OCI-LY1 (cell line): ENCODE results near the gene OBSL1.

ENCODE experiments used
- H2AFZ ChIP-seq: fragments of 200-600 bp; sonication (generic), shearing (Covaris generic); 2 replicates; pipeline ENCODE4 v1.6.0; 2014; ENCODE audit warnings: antibody characterized with exemption, mild to moderate bottlenecking, low read length
- H3F3A ChIP-seq: fragments of 200-600 bp; sonication (generic), shearing (Covaris generic); 2 replicates; pipeline ENCODE4 v1.6.0; 2014; ENCODE audit warnings: mild to moderate bottlenecking, antibody characterized with exemption, low read length, moderate library complexity; ENCODE audit not compliant: insufficient read depth
- H3K27ac ChIP-seq: fragments of 200-600 bp; sonication (generic); 2 replicates; pipeline ENCODE4 v1.5.1; 2014; ENCODE audit warnings: low read length, mixed run types, mild to moderate bottlenecking, low read depth; ENCODE audit not compliant: poor library complexity, severe bottlenecking
- H3K27me3 ChIP-seq: fragments of 200-600 bp; sonication (generic); 2 replicates; pipeline ENCODE4 v1.6.0; 2014; ENCODE audit warnings: antibody characterized with exemption, mild to moderate bottlenecking, low read length, moderate library complexity; ENCODE audit not compliant: insufficient read depth
- H3K36me3 ChIP-seq: fragments of 200-600 bp; sonication (generic); 2 replicates; pipeline ENCODE4 v1.6.1; 2014; ENCODE audit warnings: mild to moderate bottlenecking, antibody characterized with exemption, low read length, moderate library complexity, mixed read lengths; ENCODE audit not compliant: insufficient read depth
- H3K4me1 ChIP-seq: fragments of 200-600 bp; sonication (generic); 2 replicates; pipeline ENCODE4 v1.5.1; 2014; ENCODE audit warnings: mild to moderate bottlenecking, low read length, moderate library complexity; ENCODE audit not compliant: insufficient read depth, severe bottlenecking
- H3K4me2 ChIP-seq: fragments of 200-600 bp; sonication (generic), shearing (Covaris generic); 2 replicates; pipeline ENCODE4 v1.6.1; 2014; ENCODE audit warnings: low read length
- H3K4me3 ChIP-seq: fragments of 200-600 bp; sonication (generic); 2 replicates; pipeline ENCODE4 v1.5.1; 2014; ENCODE audit warnings: low read length, low read depth, mild to moderate bottlenecking, mixed read lengths; ENCODE audit not compliant: poor library complexity, severe bottlenecking
- H3K79me2 ChIP-seq: fragments of 200-600 bp; shearing (Covaris generic); 2 replicates; pipeline ENCODE4 v1.6.1; 2016; ENCODE audit warnings: mixed run types, low read length, mixed read lengths; ENCODE audit not compliant: insufficient read depth
- H3K9ac ChIP-seq: fragments of 200-600 bp; sonication (generic), shearing (Covaris generic); 2 replicates; pipeline ENCODE4 v1.6.1; 2014; ENCODE audit warnings: mild to moderate bottlenecking, low read length, mixed read lengths
- H3K9me2 ChIP-seq: fragments of 200-600 bp; sonication (generic), shearing (Covaris generic); 2 replicates; pipeline ENCODE4 v1.6.1; 2014; ENCODE audit warnings: low read depth, mild to moderate bottlenecking, low read length, mixed read lengths
- H3K9me3 ChIP-seq: fragments of 200-600 bp; shearing (Covaris generic); 2 replicates; pipeline ENCODE4 v1.6.1; 2014; ENCODE audit warnings: low read length, mixed read lengths
- H4K20me1 ChIP-seq: fragments of 200-600 bp; sonication (generic), shearing (Covaris generic); 2 replicates; pipeline ENCODE4 v1.6.0; 2016; ENCODE audit warnings: mild to moderate bottlenecking, low read length; ENCODE audit not compliant: insufficient read depth
- CTCF ChIP-seq: fragments of 200-600 bp; sonication (generic), shearing (Covaris generic); IDR thresholded peaks from 2 replicates; pipeline ENCODE4 v1.5.1; 2017; ENCODE audit warnings: mild to moderate bottlenecking, antibody characterized with exemption, low read length, moderate library complexity, mixed read lengths
- EZH2 ChIP-seq: fragments of 200-600 bp; sonication (generic), shearing (Covaris generic); IDR thresholded peaks from 2 replicates; pipeline ENCODE4 v1.8.0; 2017; ENCODE audit warnings: borderline replicate concordance, mixed run types, mild to moderate bottlenecking, antibody characterized with exemption, low read length, moderate library complexity, mixed read lengths

OBSL1 gene

GRCh38 chr2:219502618-219503017 is 68.7 kb downstream of the OBSL1 start:
- H3K4me3 ChIP-seq = no peak overlapping the region
- no peaks in the 10 kb centered on the region for H3K9me2 ChIP-seq
- peaks cover 6% of the 10 kb centered on the region; the same call in 1 of the 2 replicates for H3K36me3 ChIP-seq
- H3K79me2 ChIP-seq = no peaks in the 10 kb centered on the region
- no peak overlapping the region for H3K4me2 ChIP-seq
- no peaks in the 10 kb centered on the region for H4K20me1 ChIP-seq
- peaks cover 17% of the 10 kb centered on the region for H3K4me1 ChIP-seq
- no peaks in the 10 kb centered on the region for H3K27me3 ChIP-seq
- H3K9ac ChIP-seq = no peak overlapping the region
- H3K27ac ChIP-seq = no peak overlapping the region
- no peak for TF ChIP-seq EZH2
- TF ChIP-seq CTCF = no peak
- no peaks in the 10 kb centered on the region for H3F3A ChIP-seq
- no peak overlapping the region for H2AFZ ChIP-seq
- H3K9me3 ChIP-seq = no peaks in the 10 kb centered on the region

- no peaks in the 10 kb centered on the region for H4K20me1 ChIP-seq
- TF ChIP-seq EZH2 (no peak), CTCF (no peak)
- no peak overlapping the region for H2AFZ ChIP-seq
- H3F3A ChIP-seq = no peaks in the 10 kb centered on the region
- no peaks in the 10 kb centered on the region for H3K9me3 ChIP-seq
- H3K4me2 ChIP-seq = no peak overlapping the region
- H3K9ac ChIP-seq = no peak overlapping the region
- H3K27ac ChIP-seq = no peak overlapping the region
- no peaks in the 10 kb centered on the region for H3K27me3 ChIP-seq
- H3K9me2 ChIP-seq = no peaks in the 10 kb centered on the region
- no peaks in the 10 kb centered on the region for H3K79me2 ChIP-seq
- H3K4me3 ChIP-seq = no peak overlapping the region
- peaks cover 6% of the 10 kb centered on the region; the same call in 1 of the 2 replicates for H3K36me3 ChIP-seq
- H3K4me1 ChIP-seq = peaks cover 17% of the 10 kb centered on the region
Measured at GRCh38 chr2:219501849-219502248, 69.5 kb downstream of the OBSL1 start.
